Esophagus muscularis mucosa (tissue), 4 donors: Measurements from ENCODE around the gene RAB15. TPM values are rescaled to one million over a fixed set of nuclear protein-coding genes. Genes with fewer than 3 reads are reported as not detected.

ENCODE experiments used
- DNase-seq: peaks from one replicate; pipeline ENCODE4 v3.0.0-alpha.2; 2017; ENCODE audit errors: extremely low spot score
- H3K27ac ChIP-seq, 4 donors: fragments of 200-600 bp; sonication (generic); replicated peaks in 1 of 4; 1 replicate in 3 of 4; 2 replicates in 1 of 4; pipeline ENCODE4 v1.5.1; 2016 to 2019; ENCODE audit warnings: mild to moderate bottlenecking in 1 of 4
- H3K27me3 ChIP-seq, 4 donors: fragments of 200-600 bp; sonication (generic); one replicate each; pipeline versions ENCODE4 v1.5.1 to v1.6.0; 2016 to 2019
- H3K36me3 ChIP-seq, 4 donors: fragments of 200-600 bp; sonication (generic); one replicate each; pipeline ENCODE4 v1.5.1; 2016 to 2019
- H3K4me1 ChIP-seq, 4 donors: fragments of 200-600 bp; sonication (generic); one replicate each; pipeline ENCODE4 v1.5.1; 2016 to 2019
- H3K4me3 ChIP-seq, 4 donors: fragments of 200-600 bp; sonication (generic); 1 replicate in 2 of 4; 2 replicates in 2 of 4; pipeline ENCODE4 v1.5.1; 2016 to 2019; ENCODE audit warnings: mild to moderate bottlenecking in 4 of 4, moderate library complexity in 1 of 4
- H3K9me3 ChIP-seq, 4 donors: fragments of 200-600 bp; sonication (generic); 1 replicate in 3 of 4; 2 replicates in 1 of 4; pipeline ENCODE4 v1.5.1; 2016 to 2019
- EP300 ChIP-seq: sonication (generic); formaldehyde crosslinking; IDR thresholded peaks from one replicate; pipeline ENCODE4 v1.6.1; 2017; ENCODE audit warnings: antibody characterized with exemption
- POLR2A ChIP-seq: fragments of 450-650 bp; IDR thresholded peaks from one replicate; pipeline ENCODE4 v1.6.1; 2017; ENCODE audit warnings: antibody characterized with exemption, moderate library complexity, mild to moderate bottlenecking, low read depth
- POLR2AphosphoS5 ChIP-seq, 2 donors: sonication (generic); formaldehyde crosslinking; IDR thresholded peaks; one replicate each; pipeline ENCODE4 v1.6.1; 2017; ENCODE audit warnings: antibody characterized with exemption in 2 of 2
- WGBS: methylation state at CpG from one replicate; pipeline ENCODE4 v1.1.5; 2018; 5-methylcytosine and 5-hydroxymethylcytosine counted together
- intact Hi-C: fragments of 100-400 bp; cut with DNase I; formaldehyde crosslinking; loops from one replicate; pipeline ENCODE4 v1.15.1; 2023
- total RNA-seq, 4 donors: library from RNA; depleted of rRNA; stranded (reverse); fragments of >200 nt; gene quantifications; one replicate each; pipeline versions ENCODE4 v1.1.0 to v1.2.1, GENCODE V29; 2016
- TF ChIP-seq, protein P1 (sequence below), 3 experiments: fragments of 200-600 bp in 2 of 3; fragments of 450-650 bp in 1 of 3; sonication (generic) in 2 of 3; IDR thresholded peaks; one replicate each; pipeline ENCODE4 v1.5.1; 2017 to 2019; ENCODE audit warnings: antibody characterized with exemption in 3 of 3, mild to moderate bottlenecking in 2 of 3, moderate library complexity in 1 of 3

Gene RAB15
- total RNA-seq, 4 donors from 2014 or later = 3.7 to 11.4 (median 7.1) TPM

- Histone ChIP-seq H3K9me3 (no peaks in the 10 kb centered on the region), H3K27me3 (no peaks in the 10 kb centered on the region), H3K27ac (no peak overlapping the region), H3K36me3 (no peaks in the 10 kb centered on the region), H3K4me1 (peaks cover 0 to 28% (median 19%) of the 10 kb centered on the region in 4 donors), H3K4me3 (no peak overlapping the region)
- DNase-seq = no peak
- intact Hi-C loops = no loop called here
- TF ChIP-seq, protein P1, sequence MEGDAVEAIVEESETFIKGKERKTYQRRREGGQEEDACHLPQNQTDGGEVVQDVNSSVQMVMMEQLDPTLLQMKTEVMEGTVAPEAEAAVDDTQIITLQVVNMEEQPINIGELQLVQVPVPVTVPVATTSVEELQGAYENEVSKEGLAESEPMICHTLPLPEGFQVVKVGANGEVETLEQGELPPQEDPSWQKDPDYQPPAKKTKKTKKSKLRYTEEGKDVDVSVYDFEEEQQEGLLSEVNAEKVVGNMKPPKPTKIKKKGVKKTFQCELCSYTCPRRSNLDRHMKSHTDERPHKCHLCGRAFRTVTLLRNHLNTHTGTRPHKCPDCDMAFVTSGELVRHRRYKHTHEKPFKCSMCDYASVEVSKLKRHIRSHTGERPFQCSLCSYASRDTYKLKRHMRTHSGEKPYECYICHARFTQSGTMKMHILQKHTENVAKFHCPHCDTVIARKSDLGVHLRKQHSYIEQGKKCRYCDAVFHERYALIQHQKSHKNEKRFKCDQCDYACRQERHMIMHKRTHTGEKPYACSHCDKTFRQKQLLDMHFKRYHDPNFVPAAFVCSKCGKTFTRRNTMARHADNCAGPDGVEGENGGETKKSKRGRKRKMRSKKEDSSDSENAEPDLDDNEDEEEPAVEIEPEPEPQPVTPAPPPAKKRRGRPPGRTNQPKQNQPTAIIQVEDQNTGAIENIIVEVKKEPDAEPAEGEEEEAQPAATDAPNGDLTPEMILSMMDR (IDR thresholded peaks at IDR 0.05) = no peak
- TF ChIP-seq POLR2AphosphoS5 (IDR thresholded peaks at IDR 0.05) = no peak
- TF ChIP-seq POLR2A = no peak
- no peak for TF ChIP-seq EP300
These were observed 26.4 kb upstream of the RAB15 start for GRCh38 chr14:64998455-64998931.

GRCh38 chr14:64997108-64997794 is 25.1 kb upstream of the RAB15 start:
- no peak overlapping the region for H3K27ac ChIP-seq
- no peaks in the 10 kb centered on the region for H3K9me3 ChIP-seq
- TF ChIP-seq, protein P1 (IDR thresholded peaks at IDR 0.05) = no peak
- TF ChIP-seq EP300 (no peak), POLR2A (no peak), POLR2AphosphoS5 (IDR thresholded peaks at IDR 0.05) (no peak)
- WGBS = 95% methylated on average over 7 of the region's 7 CpGs
- no peak overlapping the region for H3K4me3 ChIP-seq
- H3K36me3 ChIP-seq = peaks cover 0 to 4% (median 0%) of the 10 kb centered on the region in 4 donors
- intact Hi-C loops = no loop called here
- H3K4me1 ChIP-seq = peaks cover 0 to 28% (median 19%) of the 10 kb centered on the region in 4 donors
- no peaks in the 10 kb centered on the region for H3K27me3 ChIP-seq
- no peak for DNase-seq

GRCh38 chr14:64995291-64995690 is 23.2 kb upstream of the RAB15 start:
- H3K27me3 ChIP-seq = no peaks in the 10 kb centered on the region
- no peaks in the 10 kb centered on the region for H3K9me3 ChIP-seq
- intact Hi-C loops = no loop called here
- 95% methylated on average over 3 of the region's 3 CpGs for WGBS
- DNase-seq = no peak
- H3K27ac ChIP-seq = no peak overlapping the region
- peaks cover 0 to 4% (median 0%) of the 10 kb centered on the region in 4 donors for H3K36me3 ChIP-seq
- H3K4me1 ChIP-seq = peaks cover 0 to 14% (median 6%) of the 10 kb centered on the region in 4 donors
- no peak overlapping the region for H3K4me3 ChIP-seq
- TF ChIP-seq POLR2AphosphoS5 (IDR thresholded peaks at IDR 0.05) (no peak), POLR2A (no peak), EP300 (no peak)
- TF ChIP-seq, protein P1 (IDR thresholded peaks at IDR 0.05) = no peak

- no peak for TF ChIP-seq EP300
- no peak for TF ChIP-seq POLR2AphosphoS5 (IDR thresholded peaks at IDR 0.05)
- TF ChIP-seq, protein P1 (IDR thresholded peaks at IDR 0.05) = no peak
- no peak for TF ChIP-seq POLR2A
- Histone ChIP-seq H3K36me3 (peaks cover 0 to 4% (median 0%) of the 10 kb centered on the region in 4 donors), H3K4me3 (no peak overlapping the region), H3K9me3 (no peaks in the 10 kb centered on the region), H3K27ac (no peak overlapping the region), H3K4me1 (peaks cover 0 to 13% (median 8%) of the 10 kb centered on the region in 4 donors), H3K27me3 (no peaks in the 10 kb centered on the region)
- intact Hi-C loops = no loop called here
- DNase-seq = no peak
- WGBS = 96% methylated on average over 2 of the region's 2 CpGs
These were observed 22.4 kb upstream of the RAB15 start for GRCh38 chr14:64994540-64994939.
